ENCODE data around the gene KLHL12.
"Not testable (repeated sequence)": the region's sequence is repeated elsewhere in the genome, so short reads cannot be mapped to it uniquely, and the experiment has no call there.

Gene KLHL12

DNA sequence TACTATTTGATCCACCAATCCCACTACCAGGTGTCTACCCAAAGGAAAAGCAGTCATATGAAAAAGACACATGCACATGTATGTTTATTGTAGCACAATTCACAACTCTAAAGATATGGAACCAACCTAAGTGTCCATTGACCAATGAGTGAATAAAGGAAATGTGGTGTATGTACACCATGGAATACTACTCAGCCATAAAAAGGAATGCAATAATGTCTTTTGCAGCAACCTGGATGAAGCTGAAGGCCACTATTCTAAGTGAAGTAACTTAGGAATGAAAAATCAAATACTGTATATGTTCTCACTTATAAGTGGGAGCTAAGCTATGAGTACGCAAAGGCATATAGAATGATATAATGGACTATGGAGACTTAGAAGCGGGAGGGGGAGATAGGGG, 18.4 kb upstream of the KLHL12 start:
- DNase-seq: no peak

GRCh38 chr1:202944438-202944921, 17.4 kb upstream of the KLHL12 start:
- DNase-seq: no peak

GRCh38 chr1:202942426-202942825, 15.4 kb upstream of the KLHL12 start:
- DNase-seq: no peak

- DNase-seq: no peak
Observed at GRCh38 chr1:202941372-202941771, 14.3 kb upstream of the KLHL12 start.

DNA sequence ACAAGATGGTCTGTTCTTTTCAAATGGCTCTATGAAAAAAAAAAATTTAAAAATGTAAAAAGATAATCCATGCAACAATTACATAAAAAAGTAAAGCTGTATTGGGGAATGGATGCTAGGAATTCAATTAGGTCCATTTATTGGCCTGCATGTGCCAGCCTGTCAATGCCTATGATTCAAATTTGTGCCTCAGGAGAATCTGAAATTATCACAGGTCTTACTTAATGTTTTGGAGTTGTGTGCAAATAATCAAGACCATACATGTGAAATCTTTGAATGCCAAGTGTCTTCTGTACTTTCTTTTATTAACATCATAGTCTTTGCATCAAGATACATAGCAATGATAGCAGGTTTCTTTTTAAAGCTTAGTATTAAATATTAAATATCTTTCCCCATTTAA, 13.5 kb upstream of the KLHL12 start:
- no peak for DNase-seq

DNA sequence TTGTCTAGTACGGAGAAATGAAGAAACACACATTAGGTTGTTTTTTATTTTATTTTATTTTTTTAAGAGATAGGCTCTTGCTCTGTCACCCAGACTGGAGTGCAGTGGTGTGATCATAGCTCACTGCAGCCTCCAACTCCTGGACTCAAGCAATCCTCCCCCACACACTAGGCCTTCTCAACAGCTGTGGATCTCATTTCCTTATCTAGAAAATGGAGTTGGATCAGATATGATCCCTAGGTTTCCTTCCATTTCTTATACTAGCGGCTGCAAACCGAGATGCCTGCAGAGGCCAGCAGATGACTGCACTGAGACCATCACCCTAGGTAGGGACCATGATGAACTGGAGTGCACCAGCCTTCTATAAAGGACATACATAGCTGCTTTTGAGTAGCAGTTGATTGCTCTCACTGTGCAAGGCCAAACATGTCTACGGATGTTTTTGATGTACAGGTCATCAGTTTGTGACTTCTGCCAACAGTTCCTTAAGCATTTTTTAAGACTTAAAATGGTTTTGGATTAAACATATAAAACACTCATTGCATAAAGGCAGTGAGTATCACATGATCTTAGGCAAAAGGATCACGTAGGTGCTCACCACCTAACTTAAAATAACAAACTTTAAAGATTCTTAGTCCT, 11.4 kb upstream of the KLHL12 start:
- DNase-seq: no peak

DNA sequence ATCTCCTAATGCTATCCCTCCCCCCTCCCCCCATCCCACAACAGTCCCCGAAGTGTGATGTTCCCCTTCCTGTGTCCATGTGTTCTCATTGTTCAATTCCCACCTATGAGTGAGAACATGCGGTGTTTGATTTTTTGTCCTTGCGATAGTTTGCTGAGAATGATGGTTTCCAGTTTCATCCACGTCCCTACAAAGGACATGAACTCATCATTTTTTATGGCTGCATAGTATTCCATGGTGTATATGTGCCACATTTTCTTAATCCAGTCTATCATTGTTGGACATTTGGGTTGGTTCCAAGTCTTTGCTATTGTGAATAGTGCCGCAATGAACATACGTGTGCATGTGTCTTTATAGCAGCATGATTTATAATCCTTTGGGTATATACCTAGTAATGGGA, 9.4 kb upstream of the KLHL12 start:
- DNase-seq: not testable (repeated sequence)

DNA sequence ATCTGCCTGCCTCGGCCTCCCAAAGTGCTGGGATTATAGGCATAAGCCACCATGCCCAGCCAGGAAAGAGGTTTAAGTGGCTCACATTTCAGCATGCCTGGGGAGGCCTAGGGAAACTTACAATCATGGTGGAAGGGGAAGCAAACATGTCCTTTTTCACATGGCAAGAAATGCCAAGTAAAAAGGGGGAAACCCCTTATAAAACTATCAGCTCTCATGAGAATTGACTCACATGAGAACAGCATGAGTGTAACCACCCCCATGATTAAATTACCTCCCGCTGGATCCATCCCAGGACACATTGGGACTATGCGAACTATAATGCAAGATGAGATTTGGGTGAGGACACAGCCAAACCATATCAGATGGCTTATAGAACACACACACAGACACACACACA, 8.8 kb upstream of the KLHL12 start:
- no peak for DNase-seq

GRCh38 chr1:202934755-202935154, 7.7 kb upstream of the KLHL12 start:
- DNase-seq: no peak

DNA sequence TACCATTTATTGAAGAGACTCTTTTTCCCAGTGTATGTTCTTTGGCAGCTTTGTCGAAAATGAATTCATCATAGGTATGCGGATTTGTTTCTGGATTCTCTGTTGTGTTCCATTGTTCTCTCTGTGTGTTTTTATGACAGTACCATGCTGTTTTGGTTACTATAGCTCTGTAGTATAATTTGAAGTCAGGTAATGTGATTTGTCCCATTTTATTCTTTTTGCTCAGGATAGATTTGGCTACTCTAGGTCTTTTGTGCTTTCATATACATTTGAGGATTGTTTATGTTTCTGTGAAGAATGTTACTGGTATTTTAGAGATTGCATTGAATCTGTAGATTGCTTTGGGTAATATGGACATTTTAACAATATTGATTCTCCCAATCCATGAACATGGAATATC, 5.4 kb upstream of the KLHL12 start:
- DNase-seq: no peak

DNA sequence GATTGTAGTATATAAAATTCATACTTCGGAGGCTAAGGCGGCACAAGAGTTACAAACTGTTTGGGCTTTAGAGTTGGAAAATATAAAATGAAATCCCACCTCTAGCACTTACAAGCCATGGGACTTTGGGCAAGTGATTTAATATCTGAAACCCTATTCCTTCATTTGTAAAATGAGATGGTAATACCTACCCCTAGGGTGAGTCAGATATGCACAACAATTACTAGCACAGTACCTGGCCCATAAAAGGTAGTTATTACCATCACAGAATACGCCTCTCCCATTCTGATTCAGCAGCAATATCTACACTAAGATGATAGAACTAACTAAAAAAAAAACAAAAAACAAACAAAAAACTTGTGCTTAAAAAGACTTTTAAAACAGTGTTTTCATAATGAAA, 3.5 kb downstream of the KLHL12 start:
- DNase-seq: no peak

DNA sequence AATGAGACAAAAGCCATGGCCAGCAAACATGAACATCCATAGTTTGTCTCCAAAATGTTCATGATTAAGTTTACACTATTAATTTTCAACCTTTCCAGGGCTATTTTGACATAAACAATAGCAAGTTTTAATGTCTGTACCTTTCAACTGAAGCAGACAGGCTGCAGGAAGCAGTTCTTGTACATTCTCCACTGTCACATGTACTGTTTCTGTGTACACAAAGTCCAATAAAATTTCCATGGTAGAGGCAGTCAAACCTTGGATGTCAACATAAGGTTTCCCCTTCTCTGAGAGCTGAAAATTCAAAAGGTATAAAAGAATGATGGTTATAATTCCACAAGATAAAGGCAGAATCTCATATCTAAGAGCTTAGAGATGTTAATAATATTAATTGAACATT, 7.4 kb downstream of the KLHL12 start:
- no peak for DNase-seq

DNA sequence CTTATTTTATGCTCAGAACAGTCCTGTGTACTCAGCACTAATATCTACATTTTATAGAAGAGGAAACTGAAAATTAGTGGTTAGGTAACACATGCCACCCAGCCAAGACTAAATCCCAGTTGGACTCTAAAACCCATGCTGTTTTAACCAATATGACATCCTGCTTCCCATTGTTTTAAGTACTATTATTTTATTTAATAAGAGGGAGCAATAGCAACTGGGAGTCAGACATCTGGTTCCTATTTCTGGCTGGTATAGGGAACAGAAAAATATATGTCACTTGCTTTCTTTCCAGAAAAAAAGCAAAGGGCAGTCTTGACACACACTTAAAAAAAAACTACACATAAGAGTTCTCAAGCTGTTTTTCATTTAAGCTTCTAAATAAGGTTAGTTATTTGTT, 11.9 kb downstream of the KLHL12 start:
- DNase-seq: no peak

DNA sequence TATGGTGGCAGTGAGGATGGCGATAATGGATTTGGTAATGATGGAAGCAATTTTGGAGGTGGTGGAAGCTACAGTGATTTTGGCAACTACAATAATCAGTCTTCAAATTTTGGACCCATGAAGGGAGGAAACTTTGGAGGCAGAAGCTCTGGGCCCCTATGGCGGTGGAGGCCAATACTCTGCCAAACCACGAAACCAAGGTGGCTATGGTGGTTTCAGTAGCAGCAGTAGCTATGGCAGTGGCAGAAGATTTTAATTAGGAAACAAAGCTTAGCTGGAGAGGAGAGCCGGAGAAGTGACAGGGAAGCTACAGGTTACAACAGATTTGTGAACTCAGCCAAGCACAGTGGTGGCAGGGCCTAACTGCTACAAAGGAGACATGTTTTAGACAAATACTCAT, 14.6 kb downstream of the KLHL12 start:
- not testable (repeated sequence) for DNase-seq

DNA sequence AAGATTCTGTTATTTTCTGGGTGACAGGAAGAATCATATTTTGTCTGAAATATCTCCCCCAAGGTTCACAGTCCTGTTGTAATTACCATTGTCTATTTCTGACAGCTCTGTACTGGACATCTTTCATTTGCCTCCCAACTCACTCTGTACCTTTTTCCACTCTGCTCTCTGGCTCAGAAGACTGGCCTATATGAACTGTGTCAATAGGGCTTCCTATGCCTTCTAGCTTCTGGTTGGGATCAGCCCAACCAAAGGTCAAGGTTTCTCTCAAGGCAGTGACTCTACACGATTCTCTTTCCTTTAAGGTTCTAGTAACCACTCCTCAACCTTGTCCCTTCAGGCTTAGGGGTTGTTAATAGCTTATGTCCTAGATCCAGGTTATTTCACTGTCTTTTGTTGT, 17.5 kb downstream of the KLHL12 start:
- no peak for DNase-seq

- DNase-seq: no peak
Observed at GRCh38 chr1:202908998-202909397, 18.0 kb downstream of the KLHL12 start.

GRCh38 chr1:202905331-202905730, 21.7 kb downstream of the KLHL12 start:
- DNase-seq: no peak

- DNase-seq: not testable (repeated sequence)
Observed at GRCh38 chr1:202903808-202904207, 23.2 kb downstream of the KLHL12 start.

DNA sequence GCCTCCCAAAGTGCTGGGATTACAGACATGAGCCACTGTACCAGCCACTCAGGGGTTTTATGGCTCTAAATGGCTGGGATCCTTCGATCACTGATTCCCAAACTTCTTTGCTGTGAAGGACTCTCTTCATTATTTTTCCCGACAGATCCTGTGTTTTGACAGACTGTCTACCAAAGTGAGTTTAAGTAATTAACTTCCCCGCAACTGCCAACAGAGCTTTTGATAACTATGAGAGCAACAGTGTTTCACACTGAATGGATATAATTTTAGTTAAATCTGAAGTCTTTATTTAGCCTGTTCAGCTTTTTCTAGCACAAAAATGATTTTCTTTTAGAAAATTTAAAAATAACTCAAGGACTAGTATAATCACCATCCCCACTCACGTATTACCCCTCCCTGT, 25.5 kb downstream of the KLHL12 start:
- no peak for DNase-seq

DNA sequence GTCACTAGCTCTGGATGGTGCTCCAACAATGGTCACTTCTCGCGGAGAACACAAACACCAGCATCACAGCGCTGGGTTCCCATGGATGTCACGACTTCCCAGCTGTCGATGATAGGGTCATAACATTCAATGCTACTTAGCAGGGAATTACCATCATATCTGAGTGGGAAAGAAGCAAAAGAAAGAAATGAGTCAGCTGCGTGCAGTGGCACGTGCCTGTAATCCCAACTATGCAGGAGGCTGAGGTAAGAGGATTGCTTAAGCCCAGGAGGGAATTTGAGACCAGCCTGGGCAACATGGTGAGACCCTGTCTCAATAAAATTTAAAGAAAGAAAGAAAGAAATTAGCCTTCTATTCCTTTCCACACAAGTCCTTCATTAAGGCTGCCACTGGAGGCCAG, 34.5 kb downstream of the KLHL12 start:
- no peak for DNase-seq

GRCh38 chr1:202890392-202890791, 36.6 kb downstream of the KLHL12 start:
- DNase-seq: no peak

- DNase-seq: peak; percentile 95
Observed at GRCh38 chr1:202888531-202889360, 38.3 kb downstream of the KLHL12 start, which contains the start of gene RABIF. Gene RABIF, minus strand, starts transcription at chr1:202889149. Its CDS starts 51 bp downstream, at chr1:202889098.

DNA sequence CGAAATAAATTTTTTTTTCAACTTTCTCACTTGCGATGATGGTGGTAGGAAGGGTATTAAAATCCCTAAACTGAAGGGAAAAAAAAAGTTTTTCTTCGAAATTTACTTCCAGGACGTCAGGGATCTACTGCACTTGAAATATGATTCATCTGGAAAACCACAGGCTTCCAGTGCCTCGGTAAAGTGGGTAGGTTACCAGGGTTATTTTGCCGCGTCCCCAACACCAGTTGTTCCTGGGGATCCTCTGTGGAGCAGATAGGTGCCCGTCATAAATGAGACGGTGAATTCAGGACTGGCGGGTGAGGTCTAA, 38.9 kb downstream of the KLHL12 start:
- no peak for DNase-seq

DNA sequence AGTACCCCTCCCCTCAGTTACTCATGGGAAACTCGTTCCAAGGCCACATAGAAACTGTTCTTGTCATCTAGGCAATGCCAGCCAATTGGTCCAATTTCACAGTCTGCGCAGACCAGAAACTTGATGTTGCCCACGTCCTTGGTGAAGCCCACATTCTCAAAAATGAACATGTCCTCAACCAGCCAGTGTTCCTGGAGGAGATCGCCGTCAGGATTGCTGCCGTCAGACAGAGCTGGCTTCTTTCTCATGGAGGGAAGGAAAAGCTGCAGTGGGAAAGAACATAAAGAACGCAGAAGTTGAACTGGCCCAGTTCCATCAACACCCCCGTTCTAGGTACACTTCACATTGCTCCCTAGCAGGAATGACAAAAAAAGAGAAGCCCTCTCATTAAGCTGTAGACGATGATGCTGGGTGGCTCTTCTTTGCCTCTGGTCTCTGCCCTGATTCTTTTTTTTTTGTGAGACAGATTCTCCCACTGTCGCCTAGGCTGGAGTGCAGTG, 46.0 kb downstream of the KLHL12 start:
- no peak for DNase-seq

All from midbrain (tissue), 1 donor.